ENCODE results near the gene NFASC.

The NFASC gene

DNA sequence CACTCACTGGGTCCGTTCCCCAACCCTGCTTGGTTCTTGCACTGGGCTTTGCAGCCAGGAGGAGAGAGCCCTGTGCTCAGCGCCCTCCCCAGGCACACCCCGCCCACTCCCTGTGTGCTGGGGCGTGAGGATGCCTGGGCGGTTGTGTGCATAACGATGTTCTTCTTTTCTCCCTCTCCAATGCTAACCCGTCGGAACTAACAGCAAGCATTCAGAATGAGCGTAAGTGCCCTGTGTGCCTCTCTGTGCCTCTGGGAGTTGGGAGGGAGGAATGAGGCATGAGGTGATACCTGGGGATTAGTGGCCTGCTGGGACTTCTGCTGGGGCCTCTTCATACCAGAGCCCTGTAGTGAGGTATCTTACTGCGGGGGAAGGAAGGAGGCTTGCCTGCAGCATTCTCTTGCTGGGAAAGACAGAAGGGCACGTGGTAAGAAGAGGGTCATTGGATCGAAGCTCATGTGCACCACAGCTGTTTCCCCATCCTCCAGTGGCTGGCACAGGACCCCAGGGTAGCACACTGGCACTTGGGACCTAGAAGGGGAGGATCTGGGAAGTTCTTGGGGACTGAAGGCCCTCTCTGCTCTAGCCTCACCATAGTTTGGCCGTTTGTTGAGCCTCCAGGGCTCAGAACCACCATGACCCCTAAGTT lies 79.8 kb downstream of the NFASC start:
- no peaks in the 10 kb centered on the region for H3K9me3 ChIP-seq (ENCODE audit: low read depth, low read length)
- TF ChIP-seq POLR2AphosphoS5 (IDR thresholded peaks at IDR 0.05; ENCODE audit: borderline replicate concordance, low read depth, low read length) (no peak), FOXP2 (optimal IDR thresholded peaks at IDR 0.05; ENCODE audit: control extremely low read depth, extremely low read length, insufficient read depth) (no peak), EZH2 (IDR thresholded peaks at IDR 0.05) (no peak)
- H3K27ac ChIP-seq, result no peak overlapping the region
- H3K9ac ChIP-seq (ENCODE audit: insufficient read length), result no peak overlapping the region
- no peak overlapping the region for H3K4me3 ChIP-seq
- no peak for DNase-seq (ENCODE audit: low read depth, low spot score)
- no peaks in the 10 kb centered on the region for H3K36me3 ChIP-seq (ENCODE audit: insufficient read depth, low read length)

DNA sequence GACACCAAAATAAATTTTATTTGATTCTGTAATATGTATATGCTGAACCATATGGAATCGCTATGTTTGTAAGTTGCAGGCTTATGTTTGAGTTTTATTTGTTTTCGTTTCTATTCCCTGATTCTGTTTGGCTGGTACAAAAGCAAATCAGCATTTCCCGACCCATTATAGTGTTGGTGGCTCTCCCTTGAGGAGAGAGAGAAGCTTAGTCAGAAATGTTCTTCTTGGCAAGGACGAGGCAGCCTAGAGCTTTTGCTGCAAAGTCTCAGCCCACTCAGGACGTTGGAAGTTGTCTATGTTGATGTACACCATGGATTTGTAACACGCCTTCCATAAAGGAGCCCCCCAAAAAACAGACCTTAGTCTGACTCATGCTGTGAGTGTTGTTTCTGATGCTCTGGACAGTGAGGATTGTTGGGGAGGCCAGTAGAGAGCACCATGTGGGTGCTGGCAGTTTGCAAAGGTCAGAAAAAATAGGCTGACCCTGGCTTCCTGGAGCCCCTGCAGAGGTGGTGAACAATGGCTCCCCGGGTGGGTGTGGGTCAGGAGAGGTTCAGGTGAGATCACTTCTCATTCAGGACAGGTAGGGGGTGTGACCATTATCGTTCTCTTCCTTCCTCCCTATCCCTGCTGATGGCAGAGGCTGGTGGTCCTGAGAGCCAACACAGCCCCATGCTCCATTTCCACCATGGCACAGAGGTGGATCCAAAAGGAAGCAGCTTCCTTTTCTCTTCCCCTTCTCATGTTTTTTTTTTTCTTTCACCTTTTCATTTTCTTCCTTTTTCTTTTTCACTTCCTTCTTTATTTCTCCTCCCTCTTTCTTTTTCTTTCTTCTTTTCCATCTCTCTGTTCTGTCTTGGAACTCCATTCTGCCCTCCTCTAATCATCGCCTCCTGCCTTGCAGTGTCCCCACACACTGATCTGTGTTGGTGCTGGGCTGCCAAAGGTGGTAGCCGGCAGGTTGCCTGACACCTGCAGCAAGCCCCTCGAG lies 88.0 kb downstream of the NFASC start:
- Histone ChIP-seq H3K9ac (ENCODE audit: insufficient read length) (no peak overlapping the region), H3K4me3 (no peak overlapping the region), H3K36me3 (ENCODE audit: insufficient read depth, low read length) (no peaks in the 10 kb centered on the region), H3K27ac (no peak overlapping the region), H3K9me3 (ENCODE audit: low read depth, low read length) (no peaks in the 10 kb centered on the region)
- no peak for DNase-seq (ENCODE audit: low read depth, low spot score)
- TF ChIP-seq POLR2AphosphoS5 (IDR thresholded peaks at IDR 0.05; ENCODE audit: borderline replicate concordance, low read depth, low read length) (no peak), FOXP2 (optimal IDR thresholded peaks at IDR 0.05; ENCODE audit: control extremely low read depth, extremely low read length, insufficient read depth) (no peak), EZH2 (IDR thresholded peaks at IDR 0.05) (no peak)

DNA sequence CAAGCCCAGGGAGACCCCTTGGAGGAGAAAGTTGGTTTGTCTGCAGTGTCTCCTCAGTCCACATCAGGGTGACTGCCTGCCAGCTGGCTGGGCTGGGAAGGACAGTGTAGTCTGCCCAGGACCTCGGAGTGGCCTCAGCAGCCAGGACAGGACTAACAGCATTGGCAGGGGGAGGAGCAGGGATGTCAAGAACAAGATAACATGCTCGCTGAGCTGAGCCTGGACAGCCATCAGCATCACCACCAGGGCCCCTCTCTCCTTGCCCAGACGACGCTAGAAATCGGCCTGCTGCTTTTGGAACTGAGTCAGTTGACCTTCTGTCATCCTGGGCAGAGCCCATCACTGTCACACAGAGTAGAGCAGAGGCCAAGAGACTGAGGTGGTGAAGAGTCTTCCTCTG lies 88.7 kb downstream of the NFASC start:
- TF ChIP-seq FOXP2 (optimal IDR thresholded peaks at IDR 0.05; ENCODE audit: control extremely low read depth, extremely low read length, insufficient read depth) (no peak), EZH2 (IDR thresholded peaks at IDR 0.05) (no peak), POLR2AphosphoS5 (IDR thresholded peaks at IDR 0.05; ENCODE audit: borderline replicate concordance, low read depth, low read length) (no peak)
- H3K9ac ChIP-seq (ENCODE audit: insufficient read length), result no peak overlapping the region
- no peak for DNase-seq (ENCODE audit: low read depth, low spot score)

DNA sequence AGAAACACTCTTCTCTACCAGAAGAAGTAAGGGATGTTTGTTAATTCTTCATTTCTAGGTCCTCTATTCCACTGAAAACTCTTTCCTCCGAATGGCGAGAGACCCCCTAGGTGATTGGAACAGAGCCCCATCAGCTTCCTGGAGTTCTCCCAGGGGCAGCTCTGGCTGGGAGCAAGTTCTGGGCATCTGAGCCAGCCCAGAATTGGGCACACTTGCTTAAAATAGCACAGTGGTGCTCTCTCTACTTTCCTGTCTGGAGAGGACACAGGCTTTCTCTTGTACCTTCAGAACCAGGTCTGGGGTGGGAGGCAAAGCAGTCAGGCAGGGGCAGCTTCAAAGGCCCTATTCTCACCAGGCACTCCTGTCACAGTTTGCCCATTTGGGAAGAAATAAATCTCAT lies 89.2 kb downstream of the NFASC start:
- no peak overlapping the region for H3K27ac ChIP-seq
- no peak for DNase-seq (ENCODE audit: low read depth, low spot score)
- TF ChIP-seq FOXP2 (optimal IDR thresholded peaks at IDR 0.05; ENCODE audit: control extremely low read depth, extremely low read length, insufficient read depth), result no peak
- TF ChIP-seq EZH2 (IDR thresholded peaks at IDR 0.05), result no peak
- no peaks in the 10 kb centered on the region for H3K36me3 ChIP-seq (ENCODE audit: insufficient read depth, low read length)
- H3K4me3 ChIP-seq, result no peak overlapping the region
- no peaks in the 10 kb centered on the region for H3K9me3 ChIP-seq (ENCODE audit: low read depth, low read length)
- H3K9ac ChIP-seq (ENCODE audit: insufficient read length), result no peak overlapping the region

More for the DNA sequence above, 88.7 kb downstream of the NFASC start:
- Histone ChIP-seq H3K4me3 (no peak overlapping the region), H3K36me3 (ENCODE audit: insufficient read depth, low read length) (no peaks in the 10 kb centered on the region), H3K9me3 (ENCODE audit: low read depth, low read length) (no peaks in the 10 kb centered on the region), H3K27ac (no peak overlapping the region)

DNA sequence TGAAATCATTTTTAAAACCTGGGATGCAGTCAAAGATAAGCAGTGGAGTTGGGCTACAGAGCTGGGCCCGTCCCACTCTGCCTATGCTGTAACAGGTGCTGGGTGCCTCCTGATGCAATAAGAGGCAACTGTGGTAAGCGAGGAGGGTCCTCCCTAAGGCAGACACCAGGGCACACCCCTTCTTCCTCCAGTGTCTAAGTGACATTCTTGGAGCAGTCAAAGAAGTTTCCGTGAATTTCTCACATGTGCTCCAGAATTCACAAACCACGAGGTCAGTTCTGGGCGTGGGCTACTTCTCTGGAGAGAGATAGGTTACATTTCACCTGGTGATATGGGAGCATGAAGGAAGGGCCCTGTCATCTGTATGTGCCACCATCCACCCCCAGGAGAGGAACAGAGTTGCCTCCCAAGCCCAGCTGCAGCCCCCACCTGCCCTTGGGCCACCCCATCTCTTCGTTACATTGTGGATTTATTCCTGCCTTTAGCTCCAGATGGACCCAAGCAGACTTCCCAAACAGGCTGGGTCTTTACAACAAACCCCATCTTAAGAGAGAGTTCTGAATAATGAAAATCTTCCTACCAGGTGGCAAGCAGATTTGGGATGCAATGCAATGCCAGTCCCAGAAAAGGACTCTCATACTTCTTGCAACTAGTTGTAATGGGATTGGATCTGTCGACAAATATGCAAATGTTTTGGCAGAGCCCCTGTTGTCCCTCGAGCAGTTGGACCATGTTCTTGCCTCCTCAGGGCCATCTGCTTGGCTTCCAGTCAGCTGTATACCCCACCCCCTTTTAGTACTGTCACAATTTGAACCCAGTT lies 89.9 kb downstream of the NFASC start:
- Histone ChIP-seq H3K9me3 (ENCODE audit: low read depth, low read length) (no peaks in the 10 kb centered on the region), H3K4me3 (no peak overlapping the region), H3K27ac (no peak overlapping the region), H3K9ac (ENCODE audit: insufficient read length) (no peak overlapping the region), H3K36me3 (ENCODE audit: insufficient read depth, low read length) (no peaks in the 10 kb centered on the region)
- no peak for DNase-seq (ENCODE audit: low read depth, low spot score)
- TF ChIP-seq POLR2AphosphoS5 (IDR thresholded peaks at IDR 0.05; ENCODE audit: borderline replicate concordance, low read depth, low read length) (no peak), FOXP2 (optimal IDR thresholded peaks at IDR 0.05; ENCODE audit: control extremely low read depth, extremely low read length, insufficient read depth) (no peak), EZH2 (IDR thresholded peaks at IDR 0.05) (no peak)

DNA sequence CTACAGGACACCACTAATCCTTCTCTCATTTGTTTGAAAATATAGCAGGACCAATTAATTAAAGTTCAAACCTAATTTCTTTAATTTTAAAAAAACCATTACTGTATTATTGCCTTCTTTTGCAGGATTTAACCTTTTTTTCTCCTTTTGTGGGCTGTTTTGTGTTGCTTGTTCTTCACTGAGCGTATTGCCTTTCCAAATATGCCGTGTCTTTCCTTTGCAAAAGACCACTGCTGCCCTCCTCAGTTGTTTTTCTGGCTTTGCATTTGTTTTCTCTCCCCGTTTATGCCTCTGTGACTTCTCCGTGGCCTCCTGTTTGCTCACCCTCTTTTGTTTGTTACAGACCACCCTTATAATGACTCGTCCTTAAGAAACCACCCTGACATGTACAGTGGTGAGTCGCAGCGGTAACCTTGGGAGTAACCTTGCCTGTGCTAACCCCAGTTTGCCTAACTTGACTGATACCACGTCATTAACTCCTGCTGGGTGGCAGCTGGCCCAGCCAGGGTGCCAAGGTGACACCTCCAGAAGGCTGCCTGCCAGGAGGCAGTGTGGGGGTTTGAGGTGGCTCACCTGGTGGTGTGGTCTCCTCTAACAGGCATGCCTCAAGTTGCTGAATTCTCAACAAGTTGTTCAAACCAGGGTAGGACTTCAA lies 91.2 kb downstream of the NFASC start:
- Histone ChIP-seq H3K9ac (ENCODE audit: insufficient read length) (no peak overlapping the region), H3K4me3 (no peak overlapping the region), H3K27ac (no peak overlapping the region), H3K36me3 (ENCODE audit: insufficient read depth, low read length) (no peaks in the 10 kb centered on the region), H3K9me3 (ENCODE audit: low read depth, low read length) (no peaks in the 10 kb centered on the region)
- no peak for DNase-seq (ENCODE audit: low read depth, low spot score)
- TF ChIP-seq POLR2AphosphoS5 (IDR thresholded peaks at IDR 0.05; ENCODE audit: borderline replicate concordance, low read depth, low read length), result no peak
- no peak for TF ChIP-seq FOXP2 (optimal IDR thresholded peaks at IDR 0.05; ENCODE audit: control extremely low read depth, extremely low read length, insufficient read depth)
- no peak for TF ChIP-seq EZH2 (IDR thresholded peaks at IDR 0.05)

DNA sequence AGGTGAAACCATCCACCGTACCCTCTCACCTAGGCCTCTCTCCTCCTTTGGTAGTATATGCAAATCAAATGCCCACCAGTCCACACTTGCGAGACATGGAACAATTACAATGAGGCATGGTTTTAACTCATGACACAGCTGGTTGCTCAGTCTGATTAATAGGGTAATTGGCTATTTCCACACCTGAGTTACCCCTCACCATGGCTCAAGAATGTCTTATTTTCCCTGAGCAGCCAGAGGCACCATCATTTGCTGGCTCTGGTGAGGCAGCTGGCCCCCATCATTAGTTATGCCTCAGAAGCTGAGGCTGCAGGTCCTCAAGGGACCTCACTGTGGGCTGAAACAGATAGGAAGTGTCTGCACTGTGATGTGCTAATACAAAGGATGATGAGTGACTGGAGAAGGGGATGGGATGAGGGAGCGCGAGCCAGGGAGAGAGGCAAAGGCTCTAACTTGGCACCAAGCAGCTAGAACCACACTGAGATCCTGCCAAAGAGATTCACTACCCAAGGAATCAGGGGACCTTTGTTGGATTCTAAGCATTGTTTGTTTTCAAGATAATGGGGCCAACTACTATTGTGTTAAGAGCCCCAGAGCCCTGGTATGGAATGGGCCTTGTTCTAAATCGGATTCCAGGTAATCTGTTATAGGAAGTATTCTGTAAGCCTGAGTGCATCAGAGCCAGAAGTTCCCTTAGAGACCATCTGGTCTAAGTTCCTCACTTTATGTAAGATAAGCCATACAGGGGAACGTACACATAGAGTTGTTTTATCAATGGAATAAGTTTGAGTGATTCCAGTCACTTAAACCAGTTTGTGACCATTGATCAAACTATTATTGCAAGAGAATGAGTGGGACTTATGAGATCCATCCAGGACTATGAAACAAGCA lies 92.3 kb downstream of the NFASC start:
- no peak overlapping the region for H3K27ac ChIP-seq
- H3K9me3 ChIP-seq (ENCODE audit: low read depth, low read length), result no peaks in the 10 kb centered on the region
- TF ChIP-seq FOXP2 (optimal IDR thresholded peaks at IDR 0.05; ENCODE audit: control extremely low read depth, extremely low read length, insufficient read depth) (no peak), EZH2 (IDR thresholded peaks at IDR 0.05) (no peak), POLR2AphosphoS5 (IDR thresholded peaks at IDR 0.05; ENCODE audit: borderline replicate concordance, low read depth, low read length) (no peak)
- H3K9ac ChIP-seq (ENCODE audit: insufficient read length), result no peak overlapping the region
- no peak for DNase-seq (ENCODE audit: low read depth, low spot score)
- H3K4me3 ChIP-seq, result no peak overlapping the region
- H3K36me3 ChIP-seq (ENCODE audit: insufficient read depth, low read length), result no peaks in the 10 kb centered on the region
